BLaER1 treated with 17β-estradiol and CSF1 and Interleukin-3, amounts not matched to agents 10 nM and 100 nM (cell line): ENCODE measurements around the gene ZBTB20.

ENCODE experiments used
- H3K27ac ChIP-seq, 11 experiments: shearing (Covaris generic); formaldehyde crosslinking; 2 replicates each; pipeline ENCODE4 v1.8.1; 2022
- H3K27me3 ChIP-seq, 11 experiments: shearing (Covaris generic); formaldehyde crosslinking; 2 replicates each; pipeline ENCODE4 v1.8.1; 2022
- H3K36me3 ChIP-seq, 11 experiments: shearing (Covaris generic); formaldehyde crosslinking; 2 replicates each; pipeline ENCODE4 v1.8.1; 2022
- H3K4me1 ChIP-seq, 10 experiments: shearing (Covaris generic); formaldehyde crosslinking; 2 replicates each; pipeline ENCODE4 v1.8.1; 2022
- H3K4me2 ChIP-seq, 11 experiments: shearing (Covaris generic); formaldehyde crosslinking; 2 replicates each; pipeline ENCODE4 v1.8.1; 2022
- H3K4me3 ChIP-seq, 10 experiments: shearing (Covaris generic); formaldehyde crosslinking; 2 replicates each; pipeline ENCODE4 v1.8.1; 2022
- H3K9ac ChIP-seq, 11 experiments: shearing (Covaris generic); formaldehyde crosslinking; 2 replicates each; pipeline ENCODE4 v1.8.1; 2022
- H3K9me3 ChIP-seq, 11 experiments: shearing (Covaris generic); formaldehyde crosslinking; replicated peaks in 1 of 11; 2 replicates each; pipeline ENCODE4 v1.8.1; 2022
- H4K20me1 ChIP-seq, 11 experiments: shearing (Covaris generic); formaldehyde crosslinking; 2 replicates each; pipeline ENCODE4 v1.8.1; 2022
- Cebpa-rat ChIP-seq, 11 experiments: shearing (Covaris generic); IDR thresholded peaks; 2 replicates each; pipeline ENCODE4 v1.8.1; 2022

The ZBTB20 gene

DNA sequence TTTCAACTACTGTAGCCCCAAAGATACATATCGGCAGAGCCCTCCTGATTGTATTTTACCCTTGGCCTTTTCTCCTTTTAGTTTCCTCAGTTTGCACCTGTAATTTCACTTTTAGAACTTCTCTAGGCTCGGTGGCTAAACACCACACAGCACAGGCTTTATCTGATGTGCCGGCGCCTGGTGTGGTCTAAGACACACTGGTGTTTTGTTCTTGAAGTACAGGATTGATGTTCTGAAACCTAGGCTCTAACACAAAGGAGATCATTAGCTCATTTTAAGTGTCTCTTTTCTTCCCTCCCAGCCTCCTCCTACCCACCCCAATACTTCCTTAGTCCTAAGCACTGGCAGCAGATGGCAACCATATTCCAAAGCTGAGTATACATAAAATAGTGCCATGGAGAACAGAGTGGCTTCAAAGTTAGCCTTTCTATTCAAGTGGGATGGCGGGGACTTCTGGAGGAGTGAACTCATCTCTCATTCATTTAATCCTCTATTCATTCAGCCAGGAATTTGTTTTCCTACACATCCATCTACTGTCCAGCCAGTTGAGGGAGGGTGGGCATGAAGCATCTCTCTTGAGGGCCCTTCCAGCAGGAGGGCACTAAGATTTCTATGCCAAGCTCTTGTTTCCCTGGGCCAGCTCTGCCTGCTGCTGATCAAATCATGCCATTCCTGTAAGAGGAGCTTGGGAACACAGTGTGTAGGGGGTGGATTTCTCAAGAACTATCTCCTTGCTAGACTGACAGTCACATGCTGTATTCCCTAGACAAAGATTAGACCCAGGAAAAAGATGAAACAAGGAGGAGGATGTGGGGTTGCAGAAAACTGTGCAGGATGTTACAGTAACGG lies 782.1 kb downstream of the ZBTB20 start:
- H3K4me2 ChIP-seq, result no peak overlapping the region
- H3K9ac ChIP-seq, result no peak overlapping the region
- TF ChIP-seq Cebpa-rat (IDR thresholded peaks at IDR 0.05), result no peak

DNA sequence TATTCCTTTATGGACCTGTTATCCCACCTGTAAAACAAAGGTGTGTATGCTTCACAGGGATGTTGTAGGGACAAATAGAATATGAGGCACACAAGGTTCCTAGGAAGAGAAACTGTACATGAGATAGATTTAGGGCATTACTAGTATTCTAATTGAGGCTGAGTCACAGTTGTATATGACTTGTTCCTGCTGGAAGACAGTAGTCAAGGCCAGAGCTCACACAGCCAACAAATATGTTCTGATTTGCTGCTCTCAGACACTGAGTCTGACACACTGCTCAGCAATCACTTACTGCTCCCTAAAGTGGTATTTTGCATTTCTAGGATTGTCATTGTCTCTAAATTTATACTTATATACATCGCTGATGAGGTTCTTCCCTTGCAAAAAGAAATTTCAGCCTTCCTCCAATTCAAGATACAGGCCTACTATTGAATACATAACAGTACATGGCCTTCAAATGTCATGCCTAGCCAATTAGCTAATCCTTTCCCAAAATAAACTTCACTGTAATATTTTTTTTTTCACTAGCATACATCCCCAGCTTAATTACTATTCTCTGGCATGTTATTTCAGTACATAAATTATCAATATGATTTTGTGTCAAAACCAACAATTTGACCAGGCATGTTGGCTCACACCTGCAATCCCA lies 783.4 kb downstream of the ZBTB20 start:
- H4K20me1 ChIP-seq, result no peaks in the 10 kb centered on the region
- H3K4me1 ChIP-seq, result no peaks in the 10 kb centered on the region
- no peak for TF ChIP-seq Cebpa-rat (IDR thresholded peaks at IDR 0.05)
- no peak overlapping the region for H3K27ac ChIP-seq
- H3K9ac ChIP-seq, result no peak overlapping the region
- no peaks in the 10 kb centered on the region for H3K36me3 ChIP-seq
- H3K4me2 ChIP-seq, result no peak overlapping the region
- H3K4me3 ChIP-seq, result no peak overlapping the region
- H3K9me3 ChIP-seq, result no peaks in the 10 kb centered on the region
- no peaks in the 10 kb centered on the region for H3K27me3 ChIP-seq

More for the DNA sequence above, 782.1 kb downstream of the ZBTB20 start:
- H3K4me1 ChIP-seq, result no peaks in the 10 kb centered on the region
- H3K36me3 ChIP-seq, result no peaks in the 10 kb centered on the region
- H3K4me3 ChIP-seq, result no peak overlapping the region
- H3K27me3 ChIP-seq, result no peaks in the 10 kb centered on the region
- H3K9me3 ChIP-seq, result no peaks in the 10 kb centered on the region
- no peak overlapping the region for H3K27ac ChIP-seq
- H4K20me1 ChIP-seq, result no peaks in the 10 kb centered on the region

DNA sequence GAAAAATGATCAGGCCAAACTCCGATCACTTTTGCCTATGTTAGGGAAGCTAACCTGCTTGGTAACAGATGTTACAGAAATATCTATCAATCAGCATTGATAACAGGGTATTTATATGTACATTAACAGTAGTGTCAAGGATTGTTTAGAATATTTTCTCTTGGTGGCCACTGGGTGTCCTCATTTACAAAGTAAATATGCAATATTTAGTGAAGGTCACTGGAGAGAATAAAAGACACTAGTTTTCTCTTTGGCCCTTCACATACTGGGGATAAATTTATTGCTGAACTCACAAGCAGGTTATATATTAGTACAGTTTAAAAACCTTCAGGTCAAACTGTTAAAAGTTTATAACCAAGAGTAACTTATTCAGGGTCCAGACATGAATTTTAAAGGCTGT lies 784.3 kb downstream of the ZBTB20 start:
- H4K20me1 ChIP-seq, result no peaks in the 10 kb centered on the region
- no peak overlapping the region for H3K27ac ChIP-seq
- H3K4me1 ChIP-seq, result no peaks in the 10 kb centered on the region
- H3K9ac ChIP-seq, result no peak overlapping the region
- H3K4me3 ChIP-seq, result no peak overlapping the region
- no peaks in the 10 kb centered on the region for H3K27me3 ChIP-seq
- H3K36me3 ChIP-seq, result no peaks in the 10 kb centered on the region
- H3K9me3 ChIP-seq, result no peaks in the 10 kb centered on the region
- H3K4me2 ChIP-seq, result no peak overlapping the region
- no peak for TF ChIP-seq Cebpa-rat (IDR thresholded peaks at IDR 0.05)

DNA sequence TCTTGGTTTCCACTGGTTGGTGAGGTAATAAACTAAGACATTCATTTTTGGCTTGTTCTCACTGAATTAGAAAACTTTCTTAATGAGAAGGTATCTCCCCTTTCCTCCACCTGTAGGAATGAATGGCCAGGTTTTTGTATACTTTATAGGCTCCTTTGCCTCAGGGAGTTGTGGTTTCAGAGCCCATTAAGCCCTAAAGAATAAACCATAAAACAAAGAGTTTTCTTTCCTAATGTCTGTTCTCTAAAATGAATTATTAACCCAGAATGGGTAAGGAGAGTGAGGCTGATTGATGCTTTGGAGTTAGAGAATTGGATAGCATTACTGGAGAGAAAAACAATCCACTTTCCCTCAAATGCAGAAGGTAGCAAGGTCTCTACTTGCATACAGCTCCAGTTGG lies 785.7 kb downstream of the ZBTB20 start:
- Histone ChIP-seq H3K9ac (no peak overlapping the region), H4K20me1 (no peaks in the 10 kb centered on the region), H3K36me3 (no peaks in the 10 kb centered on the region), H3K4me2 (no peak overlapping the region), H3K4me1 (no peaks in the 10 kb centered on the region), H3K27me3 (no peaks in the 10 kb centered on the region), H3K9me3 (no peaks in the 10 kb centered on the region), H3K27ac (no peak overlapping the region), H3K4me3 (no peak overlapping the region)
- TF ChIP-seq Cebpa-rat (IDR thresholded peaks at IDR 0.05), result no peak

DNA sequence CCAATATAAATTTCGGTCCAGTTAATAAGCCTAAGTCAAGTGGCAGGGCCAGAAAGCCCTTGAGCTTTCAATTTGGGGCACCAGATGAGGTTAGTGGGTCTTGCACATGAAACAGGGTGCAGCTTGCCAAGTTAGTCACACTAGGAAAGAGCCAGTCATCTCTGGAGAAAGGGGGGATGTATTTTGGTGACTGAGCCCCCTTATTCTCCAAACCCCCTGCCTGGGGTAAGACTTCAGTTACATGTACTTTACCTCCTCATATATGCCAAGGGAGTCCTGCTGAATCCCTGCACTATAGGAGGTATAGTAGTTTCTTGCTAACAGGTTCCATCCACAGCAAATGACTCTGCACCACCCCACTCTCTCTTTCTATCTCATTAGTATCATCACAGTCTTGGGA lies 790.6 kb downstream of the ZBTB20 start:
- Histone ChIP-seq H3K27ac (no peak overlapping the region), H3K27me3 (no peaks in the 10 kb centered on the region), H3K9ac (no peak overlapping the region), H3K4me2 (no peak overlapping the region), H3K36me3 (peaks cover 0 to 4% (median under 1%) of the 10 kb centered on the region in 11 experiments; a peak in 7 of 22 replicates), H3K4me1 (no peaks in the 10 kb centered on the region), H4K20me1 (no peaks in the 10 kb centered on the region), H3K9me3 (peaks cover 0 to 5% (median 2%) of the 10 kb centered on the region in 11 experiments; a peak in 8 of 22 replicates), H3K4me3 (no peak overlapping the region)
- TF ChIP-seq Cebpa-rat (IDR thresholded peaks at IDR 0.05), result no peak

DNA sequence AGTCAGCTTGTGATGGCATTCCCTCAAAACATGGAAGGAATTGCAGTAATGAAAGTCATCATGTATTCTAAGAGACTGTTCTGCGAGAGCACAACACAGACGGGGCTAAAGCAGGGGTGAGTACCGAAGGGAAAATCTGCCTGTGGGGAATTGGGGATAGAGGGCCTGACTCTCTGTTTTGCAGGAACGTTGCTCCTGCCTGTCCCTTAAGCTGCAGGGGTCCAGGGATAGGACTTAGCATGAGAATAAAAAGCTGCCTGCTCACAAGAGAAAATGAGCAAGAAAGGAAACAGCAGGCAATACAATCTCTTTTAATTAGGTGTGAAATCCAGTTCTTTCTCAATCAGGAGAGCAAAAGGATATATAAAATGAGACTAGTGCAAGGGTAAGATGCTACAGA lies 791.0 kb downstream of the ZBTB20 start:
- Histone ChIP-seq H3K27ac (no peak overlapping the region), H3K27me3 (no peaks in the 10 kb centered on the region), H3K4me2 (no peak overlapping the region), H3K4me3 (no peak overlapping the region), H3K9me3 (peaks cover 0 to 9% (median 6%) of the 10 kb centered on the region in 11 experiments; a peak in 11 of 22 replicates), H3K9ac (no peak overlapping the region), H4K20me1 (no peaks in the 10 kb centered on the region), H3K36me3 (peaks cover 0 to 8% (median 4%) of the 10 kb centered on the region in 11 experiments; a peak in 9 of 22 replicates), H3K4me1 (no peaks in the 10 kb centered on the region)
- no peak for TF ChIP-seq Cebpa-rat (IDR thresholded peaks at IDR 0.05)

DNA sequence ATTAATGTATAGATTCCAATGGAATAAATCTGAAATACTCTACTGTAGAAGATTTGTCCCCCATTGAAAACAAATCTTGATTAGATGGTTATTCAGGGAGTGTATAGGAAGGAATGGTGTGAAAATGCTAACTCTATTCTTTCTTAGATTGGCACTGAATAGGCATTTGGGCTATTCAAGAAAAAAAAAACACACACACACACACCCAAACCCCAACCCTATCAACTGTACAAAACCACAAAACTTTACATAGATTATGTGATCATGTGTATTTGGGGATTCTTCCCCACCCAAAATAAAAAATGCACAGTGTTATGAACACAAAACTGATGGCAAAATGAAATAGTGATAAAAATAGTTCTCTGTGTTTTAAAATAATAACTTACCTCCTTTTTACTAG lies 791.4 kb downstream of the ZBTB20 start:
- no peak for TF ChIP-seq Cebpa-rat (IDR thresholded peaks at IDR 0.05)
- H3K4me3 ChIP-seq, result no peak overlapping the region
- no peaks in the 10 kb centered on the region for H4K20me1 ChIP-seq
- no peaks in the 10 kb centered on the region for H3K4me1 ChIP-seq
- H3K4me2 ChIP-seq, result no peak overlapping the region
- H3K9ac ChIP-seq, result no peak overlapping the region
- H3K27ac ChIP-seq, result no peak overlapping the region
- peaks cover 0 to 13% (median 8%) of the 10 kb centered on the region in 11 experiments; a peak in 9 of 22 replicates for H3K36me3 ChIP-seq
- H3K9me3 ChIP-seq, result peaks cover 0 to 14% (median 9%) of the 10 kb centered on the region in 11 experiments; a peak in 11 of 22 replicates
- H3K27me3 ChIP-seq, result no peaks in the 10 kb centered on the region

DNA sequence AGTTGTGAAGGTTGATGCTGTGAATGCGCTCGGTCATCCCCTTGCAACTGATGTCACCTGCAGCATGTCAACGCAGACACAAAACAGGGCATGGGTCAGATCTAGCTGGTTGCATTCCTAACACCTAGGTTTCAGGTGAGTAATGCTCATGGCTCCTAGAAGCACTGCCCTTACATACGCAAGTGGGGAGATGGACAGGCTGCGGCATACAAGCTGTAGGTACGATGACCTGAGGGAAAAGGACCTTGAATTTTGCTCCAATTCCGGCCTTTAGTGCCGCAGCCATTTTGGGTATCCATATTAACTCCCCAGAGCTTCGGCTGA lies 795.3 kb downstream of the ZBTB20 start:
- Histone ChIP-seq H3K9me3 (peaks cover 0 to 18% (median 9%) of the 10 kb centered on the region in 11 experiments; a peak in 11 of 22 replicates), H3K9ac (no peak overlapping the region), H3K36me3 (peaks cover 0 to 20% (median 14%) of the 10 kb centered on the region in 11 experiments; a peak in 10 of 22 replicates), H3K4me1 (no peaks in the 10 kb centered on the region), H4K20me1 (no peaks in the 10 kb centered on the region), H3K27me3 (no peaks in the 10 kb centered on the region), H3K4me3 (no peak overlapping the region), H3K4me2 (no peak overlapping the region), H3K27ac (no peak overlapping the region)
- TF ChIP-seq Cebpa-rat (IDR thresholded peaks at IDR 0.05), result no peak

DNA sequence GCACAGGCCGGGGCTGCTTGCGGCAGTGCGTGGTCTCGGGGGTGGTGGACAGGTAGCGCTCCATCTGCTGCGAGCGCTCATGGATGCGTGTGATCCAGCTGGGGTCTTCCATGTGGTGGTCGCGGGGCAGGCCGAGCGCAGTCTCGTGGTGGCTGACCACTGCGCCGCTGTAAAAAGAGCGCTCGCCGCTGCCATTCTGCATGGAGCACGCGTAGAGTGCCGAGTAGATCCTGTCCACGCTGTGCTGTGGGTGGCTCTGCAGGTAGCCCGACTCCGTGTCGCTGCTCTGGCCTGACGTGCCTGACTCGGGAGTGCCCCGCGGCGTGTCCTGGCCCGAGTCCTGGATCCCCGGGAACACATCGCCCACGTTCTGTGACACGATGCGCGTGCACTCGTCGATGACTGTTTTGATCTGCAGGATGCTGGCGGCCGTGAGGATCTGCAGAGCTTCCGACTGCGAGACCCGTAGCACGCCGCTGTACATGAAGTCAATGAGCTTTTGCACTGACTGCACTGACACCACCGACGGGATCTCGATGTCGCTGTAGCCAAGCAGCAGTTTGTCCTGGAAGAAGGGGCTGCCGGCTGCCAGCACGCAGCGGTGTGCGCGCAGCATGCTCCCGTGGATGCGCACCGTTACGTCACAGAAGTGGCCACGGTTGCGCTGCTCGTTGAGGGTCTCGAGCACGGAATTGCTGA lies 795.8 kb downstream of the ZBTB20 start:
- Histone ChIP-seq H3K4me3 (no peak overlapping the region), H3K36me3 (peaks cover 0 to 20% (median 14%) of the 10 kb centered on the region in 11 experiments; a peak in 10 of 22 replicates), H3K4me2 (no peak overlapping the region), H3K9ac (no peak overlapping the region), H3K27ac (no peak overlapping the region), H3K4me1 (no peaks in the 10 kb centered on the region), H4K20me1 (no peaks in the 10 kb centered on the region), H3K9me3 (peaks cover 0 to 18% (median 9%) of the 10 kb centered on the region in 11 experiments; a peak in 11 of 22 replicates), H3K27me3 (no peaks in the 10 kb centered on the region)
- TF ChIP-seq Cebpa-rat (IDR thresholded peaks at IDR 0.05), result no peak
